GM21825 (cell line): ENCODE measurements around the gene EFHC1.

ENCODE experiments used
- ATAC-seq: cut with Tn5 transposase; IDR thresholded peaks from one replicate; pipeline ENCODE4 v1.9.1; 2021; ENCODE audit warnings: mild to moderate bottlenecking, moderate library complexity; ENCODE audit not compliant: unreplicated experiment

EFHC1 gene

DNA sequence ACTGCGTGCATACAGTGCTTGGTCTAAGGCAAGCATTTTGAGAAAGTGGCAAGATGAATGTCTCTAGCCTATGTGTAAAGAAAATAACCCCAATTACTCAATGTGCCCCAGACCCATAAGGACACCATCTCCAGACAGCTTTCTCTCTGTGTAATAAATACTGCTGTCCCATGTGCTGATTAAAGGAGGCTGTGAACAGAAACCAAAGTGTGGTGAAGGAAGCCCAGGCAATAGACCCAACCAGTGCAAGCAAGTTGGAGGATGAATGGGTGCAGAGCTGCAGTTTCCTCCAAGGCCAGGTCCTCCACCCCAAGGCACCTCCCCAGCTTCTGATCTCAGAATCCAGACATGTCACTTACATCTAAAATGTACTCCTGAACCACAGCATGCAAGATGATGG is 96.1 kb downstream of the EFHC1 start:
- ATAC-seq = no peak

DNA sequence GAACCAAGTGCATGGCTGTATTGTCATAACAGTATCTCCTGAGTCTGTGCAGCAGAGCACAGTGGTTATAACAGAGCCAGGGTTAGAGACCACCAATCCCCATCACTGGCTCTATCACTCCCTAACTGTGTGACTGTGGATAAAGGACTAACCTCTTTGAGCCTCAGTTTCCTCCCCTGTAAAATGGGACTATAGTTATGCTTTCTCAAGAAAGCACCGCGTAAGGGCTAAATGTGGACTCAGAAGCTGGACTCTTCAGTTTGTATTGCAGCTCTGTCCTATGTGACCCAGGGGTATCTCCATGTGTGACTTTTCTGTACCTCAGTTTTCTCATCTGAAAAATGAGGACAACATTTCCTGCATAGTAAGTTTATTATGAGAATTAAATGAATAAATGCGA is 96.8 kb downstream of the EFHC1 start:
- ATAC-seq = no peak

DNA sequence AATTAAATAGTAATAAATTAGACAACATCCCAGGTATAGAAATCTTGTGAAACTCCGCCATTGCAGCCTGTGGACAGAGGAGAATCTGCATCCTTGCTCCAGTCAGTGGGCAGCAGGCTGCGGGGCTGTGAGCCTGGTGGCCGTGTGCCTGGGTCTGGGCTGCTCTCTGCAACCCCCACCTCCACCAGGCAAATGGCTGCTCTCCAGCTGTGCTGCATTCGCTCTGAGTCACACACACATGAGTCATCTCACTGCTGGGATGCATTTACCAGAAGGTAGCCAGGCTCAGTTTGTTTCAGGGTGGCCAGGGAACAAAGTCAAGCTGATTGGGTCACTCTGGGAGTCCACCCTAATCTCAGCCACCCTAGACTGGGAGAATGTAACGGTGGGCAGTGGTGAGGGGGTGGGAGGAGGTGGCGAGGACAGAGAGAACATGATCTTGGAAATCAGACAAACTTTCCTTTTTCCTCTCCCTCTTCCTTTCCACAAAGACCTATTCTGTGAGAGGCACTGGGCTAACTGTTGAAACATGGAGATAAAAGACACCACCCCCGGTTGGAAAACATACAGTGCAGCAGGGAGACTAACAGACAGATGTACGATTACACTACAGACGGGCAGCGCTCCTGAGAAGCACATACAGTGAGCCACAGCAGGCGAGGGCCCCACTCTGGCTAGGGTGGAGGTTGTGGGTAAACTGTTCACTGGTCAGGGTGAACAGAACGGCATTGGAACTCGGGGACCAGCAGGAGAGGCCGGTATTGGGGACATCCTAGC is 97.5 kb downstream of the EFHC1 start:
- peak; percentile 96 for ATAC-seq

DNA sequence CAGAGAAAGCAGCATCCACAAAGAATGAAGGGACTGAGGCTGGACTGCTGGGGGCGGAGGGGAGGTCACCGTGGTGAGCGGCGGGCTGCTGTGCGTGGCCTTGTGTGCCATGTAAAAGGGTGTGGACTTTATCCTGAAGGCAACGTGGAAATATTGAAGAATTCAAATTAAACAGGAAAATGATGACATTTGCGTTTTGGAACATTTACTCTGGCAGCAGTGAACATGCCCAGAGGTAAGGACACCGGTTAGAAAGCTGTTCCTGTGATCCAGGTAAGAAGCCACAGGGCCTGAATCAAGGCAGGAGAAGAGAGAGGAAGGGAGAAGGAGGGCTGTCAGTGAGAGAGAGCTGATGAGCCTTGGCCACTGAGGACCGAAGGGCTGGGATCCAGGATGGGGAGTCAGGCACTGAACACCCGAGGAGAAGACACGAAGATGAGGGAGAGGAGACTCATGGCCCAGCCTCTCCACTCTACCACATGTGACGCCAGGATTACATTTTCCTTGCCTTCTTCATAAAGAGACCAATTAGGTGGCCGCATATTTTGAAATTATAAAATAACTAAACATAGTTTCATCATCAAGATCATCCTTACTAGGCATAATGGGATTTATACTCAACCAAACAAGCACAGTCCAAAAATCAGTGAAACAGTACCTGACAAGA is 98.3 kb downstream of the EFHC1 start:
- no peak for ATAC-seq

DNA sequence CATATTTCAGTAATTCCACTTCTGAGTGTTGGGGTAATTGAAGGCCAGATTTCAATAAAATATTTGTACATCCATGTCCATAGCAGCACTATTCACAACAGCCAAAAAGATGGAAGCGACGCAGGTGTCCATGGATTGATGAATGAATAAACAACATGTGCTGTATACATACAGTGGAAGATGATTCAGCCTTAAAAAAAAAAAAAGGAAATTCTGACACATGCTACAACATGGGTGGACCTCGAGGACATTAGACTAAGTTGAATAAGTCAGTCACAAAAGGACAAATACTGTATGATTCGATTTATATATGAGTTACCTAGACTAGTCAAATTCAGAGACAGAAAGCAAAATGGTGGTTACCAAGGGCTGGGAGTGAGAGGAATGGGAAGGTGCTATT is 99.5 kb downstream of the EFHC1 start:
- ATAC-seq = no peak

DNA sequence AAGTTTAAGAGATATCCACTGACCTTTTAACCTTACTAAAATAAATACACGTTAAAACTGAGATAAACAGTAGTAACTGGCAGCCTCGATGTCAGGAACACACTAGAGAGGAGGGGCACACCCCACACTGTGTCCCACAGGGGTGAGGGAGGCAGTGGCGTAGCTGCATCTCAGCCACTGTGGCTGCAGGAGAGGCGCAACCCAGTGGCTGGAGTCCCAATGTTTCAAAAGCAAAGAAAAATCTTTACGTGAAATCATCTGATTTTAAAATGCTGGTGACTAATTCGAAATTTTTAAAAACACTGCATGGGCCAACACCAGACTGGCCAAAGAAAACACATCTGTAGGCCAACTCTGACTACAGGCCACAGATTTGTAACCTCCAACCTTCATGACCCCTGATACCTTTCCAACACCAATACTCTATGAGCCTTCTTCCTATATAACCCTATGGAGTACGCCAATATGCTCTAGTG is 102.0 kb downstream of the EFHC1 start:
- no peak for ATAC-seq

DNA sequence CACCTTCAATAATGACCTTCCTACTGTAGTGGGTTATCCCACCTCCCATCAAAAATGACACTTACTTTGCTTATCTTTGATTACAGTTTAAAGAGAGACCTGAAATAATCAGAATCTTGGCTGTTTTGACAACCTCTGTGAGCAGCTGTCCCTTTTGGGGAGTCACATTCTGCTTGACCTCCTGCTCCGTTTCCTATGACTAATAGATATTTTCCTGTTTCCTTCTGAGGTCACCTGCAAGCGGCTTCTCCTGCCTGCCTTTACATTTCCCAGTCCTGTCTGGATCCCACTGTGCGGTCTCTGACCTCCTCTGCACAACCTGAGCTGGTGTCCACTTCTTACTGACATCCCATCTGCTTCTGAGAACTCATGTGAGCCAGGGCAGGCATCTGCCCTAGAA is 102.5 kb downstream of the EFHC1 start:
- no peak for ATAC-seq

DNA sequence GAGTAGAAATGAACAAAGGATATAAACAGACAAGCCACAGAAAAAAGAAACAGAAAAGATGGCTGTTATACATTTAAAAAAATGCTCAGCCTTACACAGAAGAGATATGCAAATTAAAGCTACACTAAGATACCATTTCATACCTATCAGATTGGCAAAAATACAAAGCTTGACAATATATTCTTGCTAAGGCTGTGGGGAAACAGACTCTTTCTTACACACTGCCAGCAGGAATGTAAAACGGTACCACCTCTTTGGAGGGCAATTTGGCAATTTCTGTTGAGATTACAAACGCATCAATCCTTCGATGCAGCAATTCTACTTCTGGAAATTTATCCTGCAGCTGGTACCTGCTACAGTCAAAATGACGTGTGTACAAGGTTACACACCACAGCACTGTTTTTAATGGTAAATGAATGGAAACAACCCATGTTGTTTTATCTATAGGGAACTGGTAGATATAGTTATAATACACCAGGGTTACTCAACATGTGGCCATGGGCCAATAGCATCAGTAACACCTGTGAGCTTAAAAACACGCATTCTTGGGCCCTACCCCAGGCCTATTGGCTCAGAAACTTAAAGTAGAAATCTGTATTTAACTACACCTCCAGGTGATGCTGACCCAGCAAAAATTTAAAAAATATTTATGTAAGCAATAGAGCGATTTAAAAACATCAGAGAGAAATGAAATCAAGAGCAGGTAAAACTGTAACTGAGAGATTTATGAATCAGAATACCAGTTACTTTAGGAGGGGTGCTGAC is 103.4 kb downstream of the EFHC1 start:
- no peak for ATAC-seq

DNA sequence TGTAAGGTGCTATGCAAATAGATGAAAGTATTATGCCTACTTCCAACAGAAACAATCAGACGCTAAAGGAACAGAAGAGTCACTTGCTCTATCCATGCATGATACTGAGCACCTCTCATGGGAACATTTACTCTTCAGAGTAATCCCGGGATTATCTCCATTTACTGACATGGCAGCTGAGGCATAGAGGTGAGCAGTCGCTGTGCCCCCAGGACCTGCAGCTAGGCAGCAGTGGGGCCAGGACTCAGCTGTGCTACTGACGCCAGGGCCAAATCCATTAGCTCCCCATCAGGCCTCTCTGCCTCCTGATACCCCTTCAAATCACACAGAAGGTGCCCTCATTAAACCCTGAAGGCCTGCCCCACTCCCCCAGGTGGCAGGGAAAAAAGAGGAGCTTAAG is 104.8 kb downstream of the EFHC1 start:
- no peak for ATAC-seq

DNA sequence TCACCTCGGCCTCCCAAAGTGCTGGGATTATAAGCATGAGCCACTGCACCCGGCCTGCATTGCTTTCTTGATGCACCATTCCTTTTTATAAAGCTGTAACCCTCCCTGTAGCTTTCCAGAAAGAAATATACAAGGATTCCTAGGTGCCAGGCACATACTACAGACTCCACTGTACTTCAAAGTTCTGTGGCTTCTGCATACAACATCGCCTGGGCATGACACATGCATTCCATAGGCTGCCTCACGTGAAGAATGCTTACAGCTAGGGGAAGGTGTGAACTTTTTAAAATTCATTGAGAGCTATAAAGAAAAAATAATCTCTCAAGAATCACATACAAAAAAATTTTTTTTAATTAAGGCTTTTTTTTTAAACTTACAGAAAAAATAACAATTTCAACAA is 106.5 kb downstream of the EFHC1 start:
- ATAC-seq = no peak

DNA sequence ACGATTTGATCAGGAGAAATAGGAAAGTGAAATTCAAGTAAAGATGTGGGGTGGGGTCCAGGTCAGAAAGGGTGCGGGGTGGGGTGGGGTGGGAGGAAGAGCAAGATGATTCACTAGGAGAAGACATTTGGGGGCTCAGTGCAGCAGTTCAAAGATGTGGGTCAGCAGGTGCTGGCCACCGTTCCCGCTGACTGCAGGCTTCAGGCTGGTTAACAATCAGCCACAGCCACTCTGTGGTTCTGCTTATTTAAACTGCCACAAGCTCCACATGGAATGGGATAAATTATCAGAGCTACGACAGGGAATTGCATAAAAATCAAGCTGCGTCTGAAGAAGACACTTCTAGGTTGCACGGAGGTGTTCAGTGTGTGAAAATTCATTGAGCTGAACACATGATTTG is 107.3 kb downstream of the EFHC1 start:
- no peak for ATAC-seq

DNA sequence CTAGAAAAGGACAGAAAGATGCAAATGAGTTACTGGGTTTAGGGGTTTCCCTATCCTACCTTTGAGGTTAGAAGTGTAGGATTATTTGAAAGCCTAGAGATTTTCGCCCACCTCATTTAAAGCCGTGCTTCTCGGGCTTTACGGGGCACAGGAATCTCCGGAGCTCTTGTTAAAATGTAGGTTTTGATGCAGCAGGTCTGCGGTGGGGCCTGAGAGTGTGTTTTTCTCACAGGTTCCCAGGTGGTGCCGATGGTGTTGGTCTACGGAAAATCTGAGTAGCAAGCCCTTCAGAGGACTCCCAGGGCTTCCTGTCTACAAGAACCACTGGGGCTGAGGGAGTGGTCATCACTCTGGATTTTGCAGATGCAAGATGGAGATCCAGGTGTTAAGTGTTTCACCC is 109.2 kb downstream of the EFHC1 start:
- ATAC-seq = no peak

DNA sequence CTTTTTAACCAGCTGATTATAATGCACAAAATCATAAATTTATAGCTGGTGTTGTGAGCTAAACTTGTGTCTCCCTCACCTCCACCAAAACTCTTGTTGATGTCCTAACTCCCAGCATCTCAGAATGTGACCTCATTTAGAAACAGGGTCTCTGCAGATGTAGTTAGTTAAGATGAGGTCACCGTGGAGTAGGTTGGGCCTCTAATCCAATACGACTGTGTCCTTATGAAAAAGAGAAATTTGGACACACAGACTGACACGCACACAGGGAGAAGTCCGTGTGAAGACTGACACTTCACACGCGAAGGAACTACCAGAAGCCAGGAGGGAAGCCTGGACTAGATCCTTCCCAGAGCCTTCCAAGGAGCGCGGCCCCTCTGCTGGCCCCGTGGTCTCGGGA is 110.2 kb downstream of the EFHC1 start:
- no peak for ATAC-seq

DNA sequence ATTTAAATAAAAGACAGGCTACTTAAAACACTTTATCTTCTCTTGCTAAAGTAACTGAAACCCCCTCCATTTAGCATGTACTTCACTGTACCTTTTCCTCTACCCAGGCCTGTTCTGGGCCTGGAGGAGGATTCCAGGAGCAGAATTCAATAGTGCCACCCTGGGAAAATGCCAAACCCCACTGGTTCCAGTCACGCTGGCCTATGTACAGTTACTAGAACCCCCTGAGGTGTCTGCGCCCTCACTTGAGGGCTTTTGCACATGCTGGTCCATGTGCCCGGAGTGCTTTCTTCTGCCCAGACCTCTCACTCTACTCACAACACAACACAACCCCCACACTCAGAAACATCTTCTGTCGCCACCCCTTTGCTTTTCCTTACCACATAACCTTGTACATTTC is 111.3 kb downstream of the EFHC1 start:
- no peak for ATAC-seq

DNA sequence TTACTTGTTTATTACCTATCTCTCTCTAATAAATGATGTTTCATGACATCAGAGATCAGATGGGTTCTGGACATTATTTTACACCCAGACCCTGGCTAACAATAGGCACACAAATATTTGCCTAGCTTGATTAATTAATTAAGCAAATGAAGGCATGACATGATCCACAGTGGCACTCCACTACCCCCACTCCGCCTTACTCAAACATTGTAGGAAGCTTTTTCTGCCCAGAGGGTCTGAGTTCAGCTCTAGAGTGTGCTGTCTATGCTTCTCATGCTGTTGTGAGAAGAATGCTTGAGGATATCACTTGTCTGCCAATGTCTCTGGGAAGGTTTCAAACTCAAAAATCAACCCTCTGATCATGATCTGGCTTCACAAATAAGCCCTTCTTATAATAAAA is 111.7 kb downstream of the EFHC1 start:
- ATAC-seq = no peak

DNA sequence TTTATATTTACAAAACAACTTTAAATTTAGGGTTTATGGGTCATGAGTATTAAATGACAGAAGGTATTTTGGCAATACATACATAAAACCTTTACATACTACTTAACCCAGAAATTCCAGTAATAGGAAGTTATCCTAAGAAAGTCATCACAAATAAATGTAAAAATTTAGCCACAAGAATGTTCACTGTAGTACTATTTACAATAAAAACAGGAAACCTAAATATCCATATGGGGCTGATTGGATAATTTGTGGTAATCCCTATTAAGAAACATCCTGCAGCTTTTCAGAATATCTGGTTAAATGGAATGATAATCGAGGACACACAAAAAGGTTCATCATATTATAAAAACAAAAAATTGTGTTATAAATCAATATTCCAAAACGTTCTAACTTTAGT is 112.3 kb downstream of the EFHC1 start:
- ATAC-seq = no peak

DNA sequence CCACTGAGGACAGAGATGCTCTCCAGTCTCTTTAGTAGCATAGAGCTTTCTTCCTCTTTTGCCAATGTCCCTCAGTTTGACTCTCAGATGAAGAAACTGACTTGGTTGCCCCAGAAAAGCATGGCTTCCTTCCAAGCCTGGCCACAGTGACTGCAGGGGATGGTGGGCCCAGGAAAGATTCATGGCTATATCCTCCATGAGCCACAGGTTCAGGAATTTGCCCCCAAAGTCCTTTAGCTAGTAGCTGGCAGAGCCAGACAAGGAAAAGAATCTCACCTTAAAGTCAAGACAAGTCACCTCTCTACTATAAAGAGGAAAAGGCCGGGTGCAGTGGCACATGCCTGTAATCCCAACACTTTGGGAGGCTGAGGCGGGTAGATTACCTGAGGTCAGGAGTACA is 113.3 kb downstream of the EFHC1 start:
- ATAC-seq = no peak

DNA sequence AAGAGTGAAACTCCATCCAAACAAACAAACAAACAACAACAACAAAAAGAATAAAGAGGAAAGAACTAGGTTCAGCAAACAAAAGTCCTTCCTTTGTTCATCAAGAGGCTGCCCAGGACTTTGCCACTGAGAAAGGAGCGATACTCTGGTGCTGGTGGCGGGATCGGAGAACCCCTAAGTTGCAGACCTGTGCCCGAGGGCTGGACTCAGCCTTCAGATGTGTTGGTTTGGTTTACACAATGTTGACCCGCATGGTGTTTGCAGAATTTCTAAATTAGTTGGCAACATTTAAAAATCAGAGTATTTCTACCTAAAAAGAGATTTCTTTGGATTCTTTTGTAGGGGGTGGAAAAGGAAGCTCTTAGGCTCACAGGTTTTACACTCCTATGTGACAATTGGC is 114.2 kb downstream of the EFHC1 start:
- ATAC-seq = no peak

DNA sequence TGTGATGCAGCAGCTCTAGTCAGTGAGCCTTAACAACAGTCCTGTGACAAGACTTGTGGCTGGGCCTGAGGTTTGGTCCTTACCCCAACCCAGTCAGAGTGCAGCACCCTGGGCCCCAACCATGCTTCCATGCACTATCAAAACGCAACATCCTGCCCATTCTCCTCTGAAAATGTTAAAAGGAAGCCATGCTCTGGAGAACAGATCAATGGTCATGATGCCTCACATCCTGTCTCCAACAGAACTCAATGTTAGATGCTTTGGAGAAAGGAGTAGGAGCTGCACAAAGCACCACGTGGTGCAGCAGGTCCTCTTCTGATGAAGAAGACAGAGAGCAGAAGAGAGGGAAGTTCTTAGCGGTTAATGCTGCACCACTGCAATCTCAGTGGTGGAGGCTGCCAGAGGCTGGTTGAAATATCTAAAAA is 114.8 kb downstream of the EFHC1 start:
- peak; percentile 32 for ATAC-seq

DNA sequence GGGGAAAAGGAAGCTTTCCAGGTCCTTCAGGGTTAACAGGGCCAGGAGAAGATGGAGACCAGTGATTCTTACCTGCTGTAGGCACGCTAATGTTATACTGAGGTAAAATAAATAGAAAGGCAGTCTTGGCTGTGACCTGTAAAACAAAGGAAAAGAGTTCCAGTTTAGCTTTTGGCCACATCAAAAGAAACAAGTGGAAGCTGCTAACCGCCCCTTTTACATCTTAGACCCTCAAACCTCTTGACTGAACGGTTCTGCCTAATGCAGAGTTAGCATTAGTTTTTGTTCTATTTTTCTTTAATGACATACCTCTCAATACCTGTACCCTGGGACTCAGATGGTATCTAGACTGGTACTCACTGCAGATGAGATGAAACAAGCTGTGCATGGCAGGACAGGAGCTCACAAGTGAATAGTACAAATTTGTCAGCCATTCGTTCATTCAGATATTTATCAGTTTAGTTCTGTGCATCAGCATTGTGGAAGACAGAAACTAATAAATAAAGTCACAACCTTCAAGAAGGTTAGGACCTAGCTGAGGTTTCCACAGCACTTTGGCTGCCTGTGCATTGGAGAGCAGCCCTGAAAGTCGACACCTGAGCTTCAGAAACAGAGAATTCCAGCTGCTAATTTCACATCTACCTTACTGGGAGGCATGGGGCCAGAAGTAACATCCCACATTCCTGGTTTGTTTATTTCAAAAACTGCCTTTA is 115.7 kb downstream of the EFHC1 start:
- peak; percentile 3 for ATAC-seq

DNA sequence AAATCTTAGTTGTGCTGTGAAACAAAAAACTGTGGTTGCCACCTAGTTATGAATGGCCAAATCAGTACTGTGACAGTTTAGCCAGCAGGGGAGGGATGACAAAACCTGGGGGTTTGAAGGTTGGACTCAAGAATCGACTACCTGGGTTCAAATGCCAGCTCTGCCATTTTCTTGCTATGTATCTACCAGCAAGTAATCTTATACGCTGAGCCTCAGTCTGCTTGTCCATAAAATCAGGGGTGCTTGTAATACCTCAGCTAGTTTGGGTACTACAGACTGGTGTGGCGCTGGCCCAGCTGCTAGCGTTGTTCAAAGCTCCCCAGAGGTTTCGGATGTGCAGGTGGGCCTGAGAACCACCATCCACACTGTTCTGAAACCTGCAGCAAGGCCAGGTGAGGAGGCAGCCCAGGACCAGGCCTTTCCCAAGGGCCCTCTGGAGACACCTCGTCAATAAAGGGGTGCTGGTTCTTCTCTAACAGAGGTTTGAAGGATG is 116.3 kb downstream of the EFHC1 start:
- ATAC-seq = peak; percentile 25
